Panc1 (cell line): ENCODE data around the gene SMC3. TPM values are rescaled to one million over a fixed set of nuclear protein-coding genes. Genes with fewer than 3 reads are reported as not detected.

Experiments used
- ATAC-seq: fragments of 200-7000 bp; cut with Tn5 transposase; 2 replicates; pipeline ENCODE4 v1.9.1; 2020; ENCODE audit warnings: mild to moderate bottlenecking, moderate library complexity
- BruUV-seq: library from RNA; stranded (reverse); fragments of 400-500 nt; replicated peaks from 2 replicates; lab custom pipeline; 2021; lab: Mats Ljungman, UMichigan
- CTCF ChIA-PET: fragments of 300-600 bp; sonication (Branson Sonifier 250); formaldehyde crosslinking; loops from one replicate; lab custom pipeline; 2022; ENCODE audit warnings: antibody characterized with exemption; lab: Charles Lee
- POLR2A ChIA-PET: fragments of 300-600 bp; sonication (Branson Sonifier 250); formaldehyde crosslinking; loops from one replicate; lab custom pipeline; 2022; ENCODE audit warnings: antibody characterized with exemption; lab: Charles Lee
- DNase-seq: peaks from one replicate; pipeline ENCODE4 v3.0.0-alpha.2; 2010; ENCODE audit warnings: low read depth, low spot score
- H3K27ac ChIP-seq: 2 replicates; pipeline ENCODE4 v1.5.1; 2011; ENCODE audit warnings: mild to moderate bottlenecking, low read length, inconsistent platforms
- H3K27me3 ChIP-seq: fragments of 200-500 bp; sonication (Bioruptor generic); 2 replicates; pipeline ENCODE4 v1.6.0; 2014; ENCODE audit warnings: low read length, inconsistent platforms; ENCODE audit not compliant: control insufficient read depth, insufficient read depth
- H3K36me3 ChIP-seq: fragments of 200-500 bp; sonication (Bioruptor generic); 2 replicates; pipeline ENCODE4 v1.5.1; 2014; ENCODE audit warnings: inconsistent platforms, mild to moderate bottlenecking, low read length, moderate library complexity; ENCODE audit not compliant: control insufficient read depth, insufficient read depth
- H3K4me1 ChIP-seq: 2 replicates; pipeline ENCODE4 v1.5.1; 2011; ENCODE audit warnings: inconsistent platforms, mild to moderate bottlenecking, low read length, moderate library complexity; ENCODE audit not compliant: control insufficient read depth, insufficient read depth
- H3K4me3 ChIP-seq, 2 experiments: 2 replicates each; pipeline ENCODE4 v1.5.1; 2011 to 2012; ENCODE audit warnings: low read depth in 2 of 2, low read length in 2 of 2, mild to moderate bottlenecking in 2 of 2, inconsistent platforms in 1 of 2, moderate library complexity in 1 of 2
- H3K9me3 ChIP-seq: fragments of 200-500 bp; sonication (Bioruptor generic); 2 replicates; pipeline ENCODE4 v1.5.1; 2014; ENCODE audit warnings: low read depth, mild to moderate bottlenecking, inconsistent platforms, low read length, moderate library complexity; ENCODE audit not compliant: control insufficient read depth, insufficient read depth
- POLR2AphosphoS5 ChIP-seq: IDR thresholded peaks from 2 replicates; pipeline ENCODE4 v1.6.1; 2012; ENCODE audit warnings: mild to moderate bottlenecking, low read depth, low read length, moderate library complexity
- SIN3A ChIP-seq: IDR thresholded peaks from 2 replicates; pipeline ENCODE4 v1.6.1; 2012; ENCODE audit warnings: low read depth, mild to moderate bottlenecking, low read length, moderate library complexity, borderline replicate concordance; ENCODE audit not compliant: insufficient read depth
- TCF7L2 ChIP-seq: IDR thresholded peaks from 2 replicates; pipeline ENCODE4 v1.6.1; 2011; ENCODE audit warnings: mild to moderate bottlenecking, low read depth, low read length, inconsistent platforms
- in situ Hi-C: cut with HindIII; loops from 2 replicates; pipeline ENCODE4 v1.10.0; 2016; ENCODE audit warnings: low sequenced_read_pairs, low pct_unique_long_range_greater_than_20kb
- intact Hi-C: fragments of 100-400 bp; cut with micrococcal nuclease; formaldehyde crosslinking; loops from one replicate; pipeline ENCODE4 v1.10.0; 2022; ENCODE audit not compliant: unreplicated experiment
- total RNA-seq: library from RNA; stranded (reverse); gene quantifications from one replicate; pipeline ENCODE4 v1.2.1, GENCODE V29; 2021; ENCODE audit not compliant: unreplicated experiment
- TF ChIP-seq, protein P1 (sequence below): fragments of 450-650 bp; IDR thresholded peaks from 2 replicates; pipeline ENCODE4 v1.5.1; 2017; ENCODE audit warnings: mild to moderate bottlenecking
- TF ChIP-seq, protein P2 (sequence below), 2 experiments: IDR thresholded peaks; 2 replicates each; pipeline ENCODE4 v1.6.1; 2011 to 2012; ENCODE audit warnings: low read depth in 2 of 2, control low read depth in 1 of 2, low read length in 1 of 2, mild to moderate bottlenecking in 1 of 2, moderate library complexity in 1 of 2; ENCODE audit not compliant: insufficient read depth in 1 of 2

Gene SMC3
- total RNA-seq, 1 experiment from 2014 or later = 71.2 TPM

DNA sequence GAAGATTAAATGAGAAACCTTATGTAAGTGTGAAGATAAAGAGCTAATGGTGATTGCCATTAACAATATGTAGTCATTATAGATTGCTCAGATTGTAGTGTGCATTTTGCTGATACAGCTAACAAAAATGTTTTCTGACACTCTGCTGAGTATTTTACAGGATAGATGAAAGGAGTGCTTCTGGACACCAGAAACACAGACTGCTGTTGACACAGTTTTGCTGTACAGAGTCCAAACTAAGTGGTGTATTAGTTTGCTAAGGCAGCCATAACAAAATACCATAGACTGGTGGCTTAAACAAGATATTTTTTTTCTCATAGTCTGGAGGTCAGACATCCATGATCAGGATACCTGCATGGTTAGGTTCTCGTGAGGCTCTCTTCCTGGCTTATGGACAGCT lies 2.2 kb downstream of the SMC3 start:
- BruUV-seq = no TSS peak
- in situ Hi-C loops (no loop called here), intact Hi-C loops (no loop called here)
- H3K4me3 ChIP-seq = no peak overlapping the region
- TF ChIP-seq, protein P1, sequence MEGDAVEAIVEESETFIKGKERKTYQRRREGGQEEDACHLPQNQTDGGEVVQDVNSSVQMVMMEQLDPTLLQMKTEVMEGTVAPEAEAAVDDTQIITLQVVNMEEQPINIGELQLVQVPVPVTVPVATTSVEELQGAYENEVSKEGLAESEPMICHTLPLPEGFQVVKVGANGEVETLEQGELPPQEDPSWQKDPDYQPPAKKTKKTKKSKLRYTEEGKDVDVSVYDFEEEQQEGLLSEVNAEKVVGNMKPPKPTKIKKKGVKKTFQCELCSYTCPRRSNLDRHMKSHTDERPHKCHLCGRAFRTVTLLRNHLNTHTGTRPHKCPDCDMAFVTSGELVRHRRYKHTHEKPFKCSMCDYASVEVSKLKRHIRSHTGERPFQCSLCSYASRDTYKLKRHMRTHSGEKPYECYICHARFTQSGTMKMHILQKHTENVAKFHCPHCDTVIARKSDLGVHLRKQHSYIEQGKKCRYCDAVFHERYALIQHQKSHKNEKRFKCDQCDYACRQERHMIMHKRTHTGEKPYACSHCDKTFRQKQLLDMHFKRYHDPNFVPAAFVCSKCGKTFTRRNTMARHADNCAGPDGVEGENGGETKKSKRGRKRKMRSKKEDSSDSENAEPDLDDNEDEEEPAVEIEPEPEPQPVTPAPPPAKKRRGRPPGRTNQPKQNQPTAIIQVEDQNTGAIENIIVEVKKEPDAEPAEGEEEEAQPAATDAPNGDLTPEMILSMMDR = no peak
- no peak for TF ChIP-seq TCF7L2
- no peak for TF ChIP-seq POLR2AphosphoS5
- TF ChIP-seq SIN3A = no peak
- TF ChIP-seq, protein P2, sequence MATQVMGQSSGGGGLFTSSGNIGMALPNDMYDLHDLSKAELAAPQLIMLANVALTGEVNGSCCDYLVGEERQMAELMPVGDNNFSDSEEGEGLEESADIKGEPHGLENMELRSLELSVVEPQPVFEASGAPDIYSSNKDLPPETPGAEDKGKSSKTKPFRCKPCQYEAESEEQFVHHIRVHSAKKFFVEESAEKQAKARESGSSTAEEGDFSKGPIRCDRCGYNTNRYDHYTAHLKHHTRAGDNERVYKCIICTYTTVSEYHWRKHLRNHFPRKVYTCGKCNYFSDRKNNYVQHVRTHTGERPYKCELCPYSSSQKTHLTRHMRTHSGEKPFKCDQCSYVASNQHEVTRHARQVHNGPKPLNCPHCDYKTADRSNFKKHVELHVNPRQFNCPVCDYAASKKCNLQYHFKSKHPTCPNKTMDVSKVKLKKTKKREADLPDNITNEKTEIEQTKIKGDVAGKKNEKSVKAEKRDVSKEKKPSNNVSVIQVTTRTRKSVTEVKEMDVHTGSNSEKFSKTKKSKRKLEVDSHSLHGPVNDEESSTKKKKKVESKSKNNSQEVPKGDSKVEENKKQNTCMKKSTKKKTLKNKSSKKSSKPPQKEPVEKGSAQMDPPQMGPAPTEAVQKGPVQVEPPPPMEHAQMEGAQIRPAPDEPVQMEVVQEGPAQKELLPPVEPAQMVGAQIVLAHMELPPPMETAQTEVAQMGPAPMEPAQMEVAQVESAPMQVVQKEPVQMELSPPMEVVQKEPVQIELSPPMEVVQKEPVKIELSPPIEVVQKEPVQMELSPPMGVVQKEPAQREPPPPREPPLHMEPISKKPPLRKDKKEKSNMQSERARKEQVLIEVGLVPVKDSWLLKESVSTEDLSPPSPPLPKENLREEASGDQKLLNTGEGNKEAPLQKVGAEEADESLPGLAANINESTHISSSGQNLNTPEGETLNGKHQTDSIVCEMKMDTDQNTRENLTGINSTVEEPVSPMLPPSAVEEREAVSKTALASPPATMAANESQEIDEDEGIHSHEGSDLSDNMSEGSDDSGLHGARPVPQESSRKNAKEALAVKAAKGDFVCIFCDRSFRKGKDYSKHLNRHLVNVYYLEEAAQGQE (IDR thresholded peaks at IDR 0.05; ENCODE audit: insufficient read depth in 1 of 2, low read depth in 2 of 2, low read length in 1 of 2) = no peak
- ChIA-PET CTCF (interaction anchor here (0.7 kb wide), 1 partner anchor 39 kb away, joined by 4 read pairs; no protein-coding TSS in a partner anchor), POLR2A (no interaction called here)
- H3K27ac ChIP-seq = no peak overlapping the region
- no peaks in the 10 kb centered on the region for H3K27me3 ChIP-seq
- peaks cover 43% of the 10 kb centered on the region for H3K36me3 ChIP-seq
- H3K9me3 ChIP-seq = no peaks in the 10 kb centered on the region
- peaks cover 19% of the 10 kb centered on the region for H3K4me1 ChIP-seq
- ATAC-seq = no peak
- DNase-seq = no peak

DNA sequence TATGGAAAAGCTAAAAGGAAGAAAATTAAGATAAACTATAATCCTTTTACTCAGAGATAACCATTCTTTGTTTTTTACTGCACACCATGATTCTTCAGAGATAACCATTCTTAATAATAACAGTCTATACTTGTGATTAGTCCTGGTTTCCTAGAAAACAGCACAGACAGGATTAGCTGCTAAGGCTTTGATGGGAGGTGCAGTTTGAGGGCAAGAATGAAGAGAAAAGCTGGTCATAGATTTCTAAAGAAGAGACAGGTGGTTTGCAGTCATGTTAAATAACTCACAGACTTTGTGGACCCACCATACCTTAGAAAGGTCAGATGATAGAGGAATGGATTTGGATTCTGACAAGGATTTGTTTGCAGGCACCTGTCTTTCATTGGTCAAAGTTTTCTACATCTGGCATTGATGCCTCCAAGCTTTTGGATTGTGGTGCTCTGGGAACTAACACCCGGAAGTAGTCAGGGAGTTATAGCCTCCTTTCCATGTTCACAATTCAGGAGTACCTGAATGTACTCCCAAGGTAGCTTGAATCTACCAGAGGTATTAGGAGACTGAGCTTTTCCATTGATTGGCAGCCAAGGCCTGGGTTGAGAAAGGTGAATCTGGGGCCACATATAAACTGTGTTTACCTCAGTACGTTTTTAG lies 3.7 kb downstream of the SMC3 start:
- H3K36me3 ChIP-seq = peaks cover 55% of the 10 kb centered on the region
- ATAC-seq (no peak), DNase-seq (no peak)
- no peaks in the 10 kb centered on the region for H3K9me3 ChIP-seq
- H3K27me3 ChIP-seq = no peaks in the 10 kb centered on the region
- in situ Hi-C loops (no loop called here), intact Hi-C loops (no loop called here)
- no TSS peak for BruUV-seq
- CTCF ChIA-PET = no interaction called here
- TF ChIP-seq POLR2AphosphoS5 (no peak), TCF7L2 (no peak), SIN3A (no peak)
- TF ChIP-seq, protein P1 = no peak
- TF ChIP-seq, protein P2 (IDR thresholded peaks at IDR 0.05; ENCODE audit: insufficient read depth in 1 of 2, low read depth in 2 of 2, low read length in 1 of 2) = no peak
- H3K4me3 ChIP-seq = no peak overlapping the region
- POLR2A ChIA-PET = no interaction called here
- H3K27ac ChIP-seq = no peak overlapping the region
- H3K4me1 ChIP-seq = peaks cover 19% of the 10 kb centered on the region
